ENCODE results near the gene ERC2. TPM values are rescaled to one million over a fixed set of nuclear protein-coding genes. Genes with fewer than 3 reads are reported as not detected.
A peak's percentile ranks its signal among the peaks of the same experiment; 100 is the strongest.

The ERC2 gene
- total and polyA plus RNA-seq, 2 of the 13 experiments (the other 11 are each of a cell fraction or from before 2014, with no cell fraction given): 0.16 to 0.22 TPM

GRCh38 chr3:55484801-55485791 is 983.2 kb downstream of the ERC2 start:
- Histone ChIP-seq H3K4me3 (replicated peaks in 1 of 3; ENCODE audit: insufficient read depth in 1 of 3, low read depth in 2 of 3, low read length in 3 of 3) (no peak overlapping the region), H3K4me1 (ENCODE audit: insufficient read depth, low read length) (peaks cover 5% of the 10 kb centered on the region; the same call in 1 of the 2 replicates), H3K79me2 (ENCODE audit: insufficient read depth, low read length) (no peaks in the 10 kb centered on the region), H3K4me2 (ENCODE audit: low read depth, low read length) (no peak overlapping the region; the same call in 1 of the 2 replicates), H3K9ac (ENCODE audit: insufficient read depth, low read depth, low read length) (no peak overlapping the region), H3K27me3 (ENCODE audit: control insufficient read depth in 1 of 2, insufficient read depth in 2 of 2, low read length in 2 of 2) (peaks cover 4 to 36% of the 10 kb centered on the region in 2 experiments; a peak in 4 of 5 replicates), H3K36me3 (replicated peaks in 1 of 2; ENCODE audit: control insufficient read depth in 1 of 2, insufficient read depth in 2 of 2, low read length in 2 of 2) (no peaks in the 10 kb centered on the region), H2AFZ (ENCODE audit: low read length) (no peak overlapping the region), H3K9me3 (ENCODE audit: low read length) (no peaks in the 10 kb centered on the region), H4K20me1 (ENCODE audit: insufficient read depth, low read length) (no peaks in the 10 kb centered on the region), H3K27ac (ENCODE audit: extremely low read length, insufficient read depth, low read length) (no peak overlapping the region)
- WGBS (ENCODE audit: low lambda C conversion rate): 27% methylated on average over 25 of the region's 57 CpGs
- in situ Hi-C loops (cut with HindIII; ENCODE audit: extremely low pct_ligation_motif_present, low pct_unique_long_range_greater_than_20kb) (loop anchor here (5.0 to 10.0 kb wide), 3 partner anchors 260 to 760 kb away; no protein-coding TSS in a partner anchor), intact Hi-C loops (cut with micrococcal nuclease; ENCODE audit: unreplicated experiment) (no loop called here)
- ChIA-PET POLR2A (no interaction called here), CTCF (ENCODE audit: low intra/inter-chr PET ratio, low total read pairs) (interaction anchor here (0.9 to 1.7 kb wide), 4 partner anchors 262 to 818 kb away, joined by 3 to 10 read pairs (median 5); no protein-coding TSS in a partner anchor)
- BruUV-seq (replicated peaks): no TSS peak
- peak; percentile 24 for DNase-seq (ENCODE audit: low spot score)
- ATAC-seq: peak; percentile 90
- FAIRE-seq: no peak
- TF ChIP-seq MAX (IDR thresholded peaks at IDR 0.05) (no peak), STAG1 (CRISPR knock-in tag; IDR thresholded peaks at IDR 0.05) (peak; percentile 81), ZBTB2 (CRISPR knock-in tag; IDR thresholded peaks at IDR 0.05; ENCODE audit: low read depth) (no peak), EZH2 (conservative IDR thresholded peaks at IDR 0.05; ENCODE audit: low read depth, low read length) (peak; percentile 72; the same call in 1 of the 2 replicates), HOMEZ (CRISPR knock-in tag; IDR thresholded peaks at IDR 0.05; ENCODE audit: low read depth) (no peak), ZNF652 (CRISPR knock-in tag; IDR thresholded peaks at IDR 0.05; ENCODE audit: borderline replicate concordance, low read depth) (peak; percentile 84), RAD21 (CRISPR knock-in tag; IDR thresholded peaks at IDR 0.05) (0 out of 2 replicates have a peak, but pooled peaks have one; percentile 26), KDM2A (CRISPR knock-in tag; IDR thresholded peaks at IDR 0.05; ENCODE audit: borderline replicate concordance, low read depth) (0 out of 2 replicates have a peak, but pooled peaks have one; percentile 46), LBX2 (CRISPR knock-in tag; IDR thresholded peaks at IDR 0.05; ENCODE audit: borderline replicate concordance) (no peak), CTCF (CRISPR knock-in tag; IDR thresholded peaks at IDR 0.05) (peak; percentile 73), PTBP1 (IDR thresholded peaks at IDR 0.05; ENCODE audit: low read depth, low read length, poor library complexity, severe bottlenecking) (no peak), AKAP8 (CRISPR knock-in tag; IDR thresholded peaks at IDR 0.05) (no peak)
